HG03175 (cell line): Measurements from ENCODE around the gene DRAM2.
"Not testable (repeated sequence)": the region's sequence is repeated elsewhere in the genome, so short reads cannot be mapped to it uniquely, and the experiment has no call there.

Source experiments
- ATAC-seq: cut with Tn5 transposase; IDR thresholded peaks from one replicate; pipeline ENCODE4 v1.9.1; 2021; ENCODE audit warnings: mild to moderate bottlenecking, moderate library complexity; ENCODE audit not compliant: unreplicated experiment

Gene DRAM2

DNA sequence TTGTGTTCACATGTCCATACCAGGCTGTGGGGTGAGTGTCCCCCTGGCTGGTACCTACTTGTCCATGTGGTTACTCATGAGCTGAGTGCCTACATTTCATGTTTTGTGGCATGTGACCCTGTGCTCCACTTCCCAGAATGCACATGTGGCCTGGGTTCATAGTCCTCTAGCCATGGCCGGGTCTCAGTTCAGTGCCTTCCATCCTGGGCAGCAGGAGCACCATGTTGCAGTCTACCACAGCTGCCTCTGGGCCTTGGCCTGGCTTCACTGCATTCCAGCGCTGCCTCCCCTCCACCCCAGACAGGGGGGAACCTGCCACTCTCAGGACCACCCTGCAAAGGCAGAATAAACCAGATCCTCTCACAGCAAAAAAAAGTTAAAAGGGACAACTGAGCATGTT is 5.6 kb upstream of the DRAM2 start:
- ATAC-seq = no peak

DNA sequence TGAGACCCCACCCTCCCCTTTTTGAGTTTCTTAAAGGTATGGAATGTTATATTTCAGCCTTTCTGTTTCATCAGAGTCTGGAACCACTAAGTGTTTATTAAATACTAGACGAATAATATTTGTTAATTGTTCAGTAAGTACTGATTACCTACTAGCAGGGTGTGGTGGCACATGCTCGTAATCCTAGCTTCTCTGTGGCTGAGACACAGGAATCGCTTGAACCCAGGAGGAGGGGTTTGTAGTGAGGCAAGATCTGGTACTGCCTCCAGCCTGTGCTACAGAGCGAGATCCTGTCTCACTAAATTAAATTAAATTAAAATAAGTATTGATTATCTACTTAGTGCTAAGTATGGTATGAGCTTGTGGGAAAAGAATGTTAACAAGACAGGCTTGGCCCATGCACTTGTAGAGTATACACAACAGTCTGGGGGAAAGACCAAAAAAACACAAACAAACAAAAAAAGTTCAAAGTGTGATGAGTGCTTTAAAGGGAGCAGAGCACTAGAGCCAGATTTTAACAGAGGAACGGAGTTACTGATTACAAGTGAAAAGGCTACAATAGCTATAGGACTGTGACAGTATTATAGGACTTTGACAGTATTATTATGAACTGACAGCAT is 2.6 kb upstream of the DRAM2 start:
- no peak for ATAC-seq

DNA sequence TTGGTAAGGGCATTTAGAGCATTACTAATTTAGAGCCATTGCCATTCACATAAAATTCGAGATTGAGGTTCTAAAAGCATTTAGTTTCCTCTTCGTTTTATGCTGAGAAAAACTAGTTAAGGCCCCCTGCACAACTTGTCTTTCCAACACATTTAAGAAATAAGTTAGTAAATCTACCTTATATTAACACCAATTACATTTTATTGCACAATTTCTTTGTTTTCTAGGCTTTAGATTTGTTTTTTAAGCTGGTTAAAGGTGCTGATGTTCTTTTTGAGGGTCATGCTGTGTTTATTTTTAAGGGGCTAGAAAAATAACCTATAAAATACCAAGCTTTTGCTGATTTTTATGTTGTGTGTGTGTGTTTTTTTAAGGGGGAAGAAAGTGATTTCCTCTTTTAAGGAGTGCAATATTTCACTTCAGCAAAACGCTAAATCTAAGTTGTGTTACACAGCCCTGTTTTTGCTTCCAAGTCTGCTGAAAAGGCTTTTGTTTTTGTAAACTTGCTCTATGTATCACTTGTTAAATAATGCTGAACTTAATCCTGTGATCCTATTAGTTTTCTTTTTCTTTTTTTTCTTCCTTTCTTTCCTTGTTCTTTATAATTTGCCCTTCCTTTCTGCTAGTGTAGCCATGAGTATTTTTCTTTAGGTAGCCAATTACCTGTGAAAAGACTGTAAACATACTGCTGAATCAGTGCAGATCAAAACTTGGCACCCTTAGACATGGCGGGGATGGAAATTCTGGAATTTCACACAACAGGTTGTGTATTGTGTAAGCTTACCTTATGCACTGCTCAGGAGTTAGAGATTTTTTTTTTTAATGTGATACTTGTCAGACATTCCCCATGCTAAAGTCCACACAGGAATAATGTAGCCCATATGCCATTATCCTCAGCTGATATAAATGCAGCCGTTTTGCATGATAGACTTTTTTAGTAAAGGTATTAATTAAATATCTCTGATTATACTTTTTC is 1.6 kb upstream of the DRAM2 start:
- ATAC-seq = no peak

DNA sequence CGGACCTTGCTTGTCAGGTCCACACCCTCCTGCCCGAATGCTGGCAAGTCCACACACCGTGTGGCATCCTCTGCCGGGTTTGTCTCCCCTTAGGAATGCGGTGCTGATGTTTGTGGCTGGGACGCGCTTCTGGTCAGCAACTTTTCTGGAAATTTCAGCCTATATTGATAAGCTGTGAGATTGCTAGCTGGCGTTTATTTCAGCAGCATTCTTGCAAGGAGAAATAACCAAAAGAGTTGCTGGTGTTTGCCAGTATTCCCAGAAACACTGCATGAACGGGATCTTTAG is 731 bp upstream of the DRAM2 start:
- ATAC-seq = no peak

DNA sequence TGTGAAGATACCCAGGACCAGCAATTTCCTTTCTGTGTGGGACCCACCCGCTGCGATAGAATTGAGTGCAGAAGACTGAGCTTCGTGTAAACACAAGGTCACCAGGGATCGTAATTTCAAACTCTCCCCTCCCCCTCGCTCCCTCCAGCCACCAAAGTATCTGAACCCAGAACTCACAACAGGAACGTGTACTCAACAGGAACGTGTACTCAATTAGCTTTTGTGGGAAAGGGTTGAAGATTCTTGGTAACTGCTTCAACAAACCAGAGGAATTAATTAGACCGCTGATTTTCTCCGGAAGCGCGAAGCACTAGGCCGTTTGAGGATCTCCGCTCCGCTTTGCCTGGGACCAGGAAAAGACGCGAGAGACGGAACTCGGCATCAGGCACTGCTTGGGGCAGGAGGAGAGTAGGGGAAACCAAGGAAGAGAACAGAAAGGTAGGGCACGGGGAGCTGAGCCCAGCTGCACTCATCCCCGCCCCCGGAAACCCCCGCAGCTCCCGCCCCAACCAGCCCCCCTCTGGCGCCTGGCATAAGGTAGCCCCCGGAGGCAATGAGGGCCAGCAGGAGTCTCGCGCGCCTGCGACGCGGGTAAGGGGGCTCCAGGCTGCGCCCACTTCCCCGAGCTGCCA is 453 bp downstream of the DRAM2 start:
- peak; percentile 49 for ATAC-seq

DNA sequence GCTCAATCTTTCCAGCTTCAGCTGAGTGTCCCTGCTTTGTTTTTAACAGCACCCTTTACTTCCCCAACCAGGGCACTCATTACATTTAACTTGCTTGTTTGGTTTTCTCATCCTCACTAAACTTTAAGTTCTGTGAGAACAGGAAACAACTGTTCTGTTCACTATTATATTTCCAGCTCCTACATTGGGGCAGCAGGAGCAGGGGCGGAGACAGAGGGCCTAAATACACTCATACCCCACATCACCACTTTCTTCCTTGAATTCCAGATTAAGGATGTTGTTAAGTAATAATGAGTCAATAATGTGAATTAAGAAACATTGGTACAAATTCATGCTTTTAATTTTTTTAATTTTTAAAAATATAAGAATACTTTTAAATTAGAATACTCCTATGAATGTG is 6.0 kb downstream of the DRAM2 start:
- ATAC-seq = no peak

DNA sequence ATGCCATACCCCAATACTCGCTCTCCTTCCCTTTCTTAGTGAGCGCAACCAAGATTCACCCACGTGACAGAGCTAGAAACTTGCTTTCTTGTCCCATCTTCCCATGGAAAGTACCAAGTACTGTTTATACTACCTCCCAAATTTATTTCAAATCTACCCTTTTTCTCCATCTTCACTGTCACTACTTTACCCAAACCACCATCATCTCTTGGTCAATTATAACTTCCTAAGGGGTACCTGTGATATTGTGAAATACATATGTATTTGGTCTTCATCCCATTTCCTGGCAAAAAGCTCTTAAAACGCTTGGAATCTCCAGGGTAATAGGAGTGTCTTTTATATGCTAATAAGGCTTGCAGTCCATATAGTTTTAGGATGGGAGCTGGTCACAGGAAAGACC is 8.2 kb downstream of the DRAM2 start:
- no peak for ATAC-seq

DNA sequence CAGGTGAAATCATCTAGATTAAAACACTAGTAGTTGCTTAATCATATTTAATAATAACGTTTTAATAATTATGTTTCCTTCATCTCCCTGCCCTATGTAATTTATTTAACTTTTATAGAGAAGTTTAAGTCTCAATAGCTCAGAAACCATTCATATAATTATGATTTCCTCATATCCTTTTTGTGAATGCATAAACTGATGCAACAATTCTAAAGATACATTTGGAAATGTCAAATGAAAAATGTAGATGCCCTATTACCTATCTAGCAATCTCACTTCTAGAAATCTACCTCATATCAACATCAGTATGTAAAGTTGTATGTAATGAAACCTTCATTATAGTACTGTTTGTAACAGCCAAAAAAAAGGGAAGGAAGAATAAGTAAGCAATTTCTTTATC is 10.5 kb downstream of the DRAM2 start:
- no peak for ATAC-seq

DNA sequence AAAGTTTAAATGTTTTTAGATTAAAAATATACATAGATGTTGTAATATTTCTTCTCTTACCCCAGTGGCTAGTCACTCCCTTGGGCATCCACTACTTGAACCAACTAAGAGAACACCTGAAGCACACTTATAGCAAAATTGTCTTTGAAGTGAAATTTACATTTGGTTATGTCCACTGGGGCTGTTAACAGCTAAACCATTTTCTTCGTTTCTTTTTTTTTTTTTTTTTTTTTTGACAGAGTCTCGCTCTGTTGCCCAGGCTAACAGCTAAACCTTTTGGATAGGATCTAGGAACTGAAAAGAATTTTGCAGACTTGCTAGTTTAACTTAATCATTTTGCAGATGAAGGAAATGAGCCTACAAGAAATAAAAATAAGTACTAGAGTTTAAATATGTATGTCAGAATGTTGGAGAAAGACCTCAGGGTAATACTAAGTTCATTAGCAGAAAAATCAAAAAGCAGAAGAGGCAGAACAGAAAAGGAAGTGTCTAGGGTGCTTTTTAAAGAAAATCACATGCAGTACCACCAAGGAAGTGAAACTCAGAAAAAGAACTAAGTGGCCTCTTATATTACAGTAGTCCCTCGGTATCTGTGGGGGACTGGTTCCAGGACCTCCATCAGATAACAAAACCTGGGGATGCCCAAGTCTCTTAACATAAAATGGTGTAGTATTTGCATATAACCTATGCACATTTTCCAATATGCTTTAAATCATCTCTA is 11.8 kb downstream of the DRAM2 start:
- peak; percentile 89 for ATAC-seq

DNA sequence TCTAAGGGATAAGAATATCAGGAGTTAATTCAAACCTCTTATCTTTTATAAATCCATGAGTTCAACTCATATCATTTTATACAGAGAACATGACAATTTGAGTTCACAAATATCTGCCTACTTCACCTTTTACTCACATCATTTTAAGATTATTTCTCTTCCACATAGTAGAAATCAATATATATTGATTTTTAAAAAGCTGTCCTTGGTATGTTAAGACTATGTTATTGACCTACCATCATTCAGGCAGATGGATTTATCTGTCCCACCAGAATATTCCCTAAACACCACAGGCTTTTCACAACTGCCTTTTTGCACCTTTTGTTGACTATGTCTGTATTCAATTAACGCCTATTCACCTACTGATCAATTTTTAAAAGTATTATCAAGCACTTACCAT is 13.5 kb downstream of the DRAM2 start:
- ATAC-seq = no peak

DNA sequence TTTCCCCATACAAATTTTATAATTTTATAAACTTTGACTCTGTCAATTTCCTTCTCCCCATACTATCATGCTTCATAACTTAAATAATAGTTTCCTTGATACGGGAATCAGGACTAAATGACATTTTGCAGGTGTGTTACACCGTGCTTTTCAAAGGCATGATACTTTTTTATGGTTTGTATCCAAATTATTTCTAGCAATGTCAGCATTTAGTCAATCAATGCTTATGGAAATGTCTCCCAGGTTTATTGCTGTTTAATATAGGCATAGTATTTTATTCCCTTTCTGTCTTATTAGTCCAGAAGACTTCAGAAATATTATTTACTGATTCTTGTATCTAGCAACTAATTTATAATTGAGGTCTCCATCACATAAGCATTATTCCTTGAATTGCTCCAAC is 23.4 kb downstream of the DRAM2 start:
- ATAC-seq = no peak

DNA sequence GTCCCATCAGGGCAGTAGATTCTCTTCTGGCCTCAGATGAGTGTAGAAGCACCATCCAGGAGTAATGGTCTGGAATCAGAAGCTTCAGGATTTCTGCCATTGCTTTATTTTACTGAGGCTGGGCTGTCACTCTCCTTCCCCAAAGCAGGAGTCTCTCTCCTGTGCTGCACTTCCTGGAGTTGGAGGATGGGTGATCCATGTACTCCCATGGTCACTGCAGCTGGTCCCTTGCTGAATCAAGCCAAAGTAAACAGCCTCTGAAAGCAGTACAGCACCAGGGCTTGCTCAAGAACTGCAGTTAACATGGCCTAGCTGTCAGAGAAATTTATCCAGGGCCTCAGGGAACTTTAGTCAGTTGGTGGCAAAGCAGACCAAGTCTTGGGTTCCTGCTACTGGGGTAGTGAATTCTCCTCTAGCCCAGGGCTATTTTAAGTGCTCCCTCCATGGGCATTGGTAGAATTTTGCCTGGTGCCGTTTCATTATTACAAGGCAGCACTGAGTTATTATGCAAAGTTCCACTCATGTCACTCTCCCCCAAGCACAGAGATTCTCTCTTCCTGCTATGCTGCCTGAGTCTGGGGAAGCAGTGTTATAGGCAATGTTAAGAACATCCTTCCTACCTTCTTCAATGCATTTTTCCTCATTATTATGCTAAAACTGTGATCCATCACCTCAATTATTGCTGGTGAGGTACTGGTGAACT is 29.5 kb downstream of the DRAM2 start:
- no peak for ATAC-seq

DNA sequence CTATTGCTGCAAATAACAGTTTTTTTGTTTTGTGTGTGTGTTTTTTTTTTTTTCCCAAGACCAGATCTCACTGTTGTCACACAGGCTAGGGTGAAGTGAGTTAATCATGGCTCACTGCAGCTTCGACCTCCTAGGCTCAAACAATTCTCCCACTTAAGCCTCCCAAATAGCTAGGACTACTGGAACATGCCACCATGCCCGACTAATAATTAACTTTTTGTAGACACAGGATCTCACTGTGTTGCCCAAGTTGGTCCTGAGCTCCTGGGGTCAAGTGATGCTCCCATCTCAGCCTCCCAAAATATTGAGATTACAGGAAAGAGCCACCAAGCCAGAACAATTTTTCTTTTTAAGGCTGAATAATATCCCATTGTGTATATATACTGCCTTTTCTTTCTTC is 34.9 kb downstream of the DRAM2 start:
- no peak for ATAC-seq

DNA sequence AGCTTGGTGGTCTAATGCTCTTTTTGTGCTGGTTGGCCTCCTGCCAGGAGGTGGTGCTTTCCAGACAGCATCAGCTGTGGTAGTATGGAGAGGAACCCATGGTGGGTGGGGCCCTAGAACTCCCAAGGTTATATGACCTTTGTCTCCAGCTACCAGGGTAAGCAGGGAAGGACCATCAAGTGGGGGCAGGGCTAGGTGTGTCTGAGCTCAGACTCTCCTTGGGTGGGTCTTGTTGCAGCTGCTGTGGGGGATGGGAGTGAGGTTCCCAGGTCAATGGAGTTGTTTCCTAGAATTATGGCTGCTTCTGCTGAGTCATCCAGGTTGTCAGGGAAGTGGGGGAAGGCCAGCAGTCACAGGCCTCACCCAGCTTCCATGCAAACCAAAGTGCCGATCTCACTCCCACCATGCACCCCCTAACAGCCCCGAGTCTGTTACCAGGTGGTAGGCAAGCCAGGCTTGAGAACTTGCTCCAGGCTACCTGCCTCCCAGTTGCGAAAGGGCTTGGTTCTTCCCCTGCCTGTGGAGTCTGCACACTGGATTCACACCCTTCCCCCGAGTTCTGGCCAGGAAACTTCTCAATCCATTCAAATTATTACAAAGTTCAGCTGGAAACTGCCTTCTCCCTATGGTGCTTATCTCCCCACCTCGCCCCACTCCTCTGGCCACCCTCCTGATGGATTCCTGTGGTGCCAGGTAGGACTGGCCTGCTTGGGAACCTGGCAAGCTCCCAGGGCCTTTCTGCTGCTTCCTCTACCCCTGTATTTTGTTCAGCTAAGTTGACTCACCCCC is 37.8 kb downstream of the DRAM2 start:
- ATAC-seq = no peak

DNA sequence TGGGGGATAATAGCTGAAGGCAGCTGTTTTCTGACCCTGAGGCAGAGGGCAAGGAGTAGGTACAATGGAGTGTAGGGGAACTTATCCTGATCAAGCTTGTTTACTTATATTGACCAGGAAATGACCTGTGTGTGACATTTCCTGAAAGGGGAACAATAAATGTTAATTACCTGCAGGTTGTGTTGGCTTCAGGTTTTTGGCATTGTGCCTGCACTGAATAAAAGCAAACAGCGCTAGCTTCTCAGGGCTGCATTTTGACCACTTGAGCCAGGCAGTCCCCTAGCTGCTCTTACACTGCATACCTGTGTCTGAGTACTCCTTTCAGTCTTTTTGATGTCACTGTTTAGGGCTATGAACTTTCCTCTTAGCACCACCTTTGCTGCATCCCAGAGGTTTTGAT is 40.6 kb downstream of the DRAM2 start:
- no peak for ATAC-seq

DNA sequence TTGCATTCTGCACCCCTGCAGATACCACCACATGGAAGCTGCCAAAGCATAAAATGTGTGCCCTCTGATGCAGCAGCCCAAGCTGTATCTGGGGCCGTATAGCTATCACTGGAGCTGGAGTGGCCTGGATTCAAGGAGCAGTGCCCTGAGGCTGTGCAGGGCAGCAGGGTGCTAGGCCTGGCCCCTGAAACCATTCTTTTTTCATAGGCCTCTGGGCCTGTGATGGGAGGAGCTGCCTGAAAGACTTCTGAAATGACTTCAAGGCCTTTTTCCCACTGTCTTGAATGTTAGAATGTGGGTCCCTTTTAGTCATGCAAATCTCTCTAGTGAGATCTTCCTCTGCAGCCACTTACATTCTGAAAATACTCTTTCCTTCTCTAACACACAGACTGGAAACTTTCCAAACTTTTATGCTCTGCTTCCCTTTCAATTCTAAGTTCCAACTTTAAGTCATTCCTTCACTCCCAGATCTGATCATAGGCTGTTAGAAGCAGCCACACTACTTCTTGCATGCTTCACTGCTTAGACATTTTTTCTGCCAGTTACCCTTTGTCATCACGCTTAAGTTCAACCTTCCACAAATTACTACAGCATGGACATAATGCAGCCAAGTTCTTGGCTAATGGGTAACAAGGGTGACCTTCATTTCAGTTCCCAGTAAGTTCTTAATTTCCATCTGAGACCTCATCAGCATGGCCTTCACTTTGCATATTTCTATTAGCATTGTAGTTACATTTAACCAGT is 42.4 kb downstream of the DRAM2 start:
- no peak for ATAC-seq

DNA sequence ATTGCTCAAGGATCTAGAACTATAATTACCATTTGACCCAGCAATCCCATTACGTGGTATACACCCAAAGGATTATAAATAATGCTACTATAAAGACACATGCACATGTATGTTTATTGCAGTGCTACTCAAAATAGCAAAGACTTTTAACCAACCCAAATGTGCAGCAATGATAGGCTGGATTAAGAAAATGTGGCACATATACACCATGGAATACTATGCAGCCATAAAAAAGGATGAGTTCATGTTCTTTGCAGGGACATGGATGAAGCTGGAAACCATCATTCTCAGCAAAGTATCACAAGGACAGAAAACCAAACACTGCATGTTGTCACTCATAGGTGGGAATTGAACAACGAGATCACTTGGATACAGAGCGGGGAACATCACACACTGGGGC is 44.5 kb downstream of the DRAM2 start:
- ATAC-seq = not testable (repeated sequence)

DNA sequence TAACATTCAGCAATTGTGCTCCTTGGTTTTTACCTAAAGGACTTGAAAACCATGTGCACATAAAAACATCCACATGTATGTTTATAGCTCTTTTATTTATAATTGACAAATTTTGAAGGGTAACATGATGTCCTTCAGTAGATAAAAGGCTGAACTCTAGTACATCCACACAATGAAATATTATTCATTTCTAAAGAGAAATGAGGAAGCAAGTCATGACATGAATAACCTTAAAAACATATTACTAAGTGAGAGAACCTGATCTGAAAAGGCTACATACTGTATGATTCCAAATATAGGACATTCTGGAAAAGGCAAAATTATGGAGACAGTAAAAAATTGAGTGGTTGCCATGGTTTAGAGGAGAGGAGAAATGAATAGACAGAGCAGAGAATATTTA is 50.3 kb downstream of the DRAM2 start:
- ATAC-seq = no peak

DNA sequence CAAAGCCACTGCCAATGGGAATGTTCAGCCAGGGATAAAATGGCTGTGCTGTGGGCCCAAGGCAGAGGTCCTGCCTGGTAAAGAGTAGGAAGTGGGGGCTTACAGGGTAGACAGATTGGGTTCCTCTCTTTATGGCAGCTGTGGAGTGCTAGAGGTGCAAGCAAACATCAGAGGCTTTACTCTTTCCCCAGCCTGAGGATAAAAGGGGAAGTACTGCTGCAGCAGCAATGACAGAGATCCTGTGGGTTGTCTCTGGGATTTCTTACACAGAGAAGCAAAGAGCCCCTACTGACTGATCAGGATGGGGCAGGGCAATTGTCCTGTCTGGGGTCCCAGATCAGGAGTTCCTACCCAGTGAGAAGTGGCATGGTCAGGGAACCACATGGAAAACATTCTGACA is 54.2 kb downstream of the DRAM2 start:
- no peak for ATAC-seq
